GM19239 (cell line): ENCODE data around the gene MYD88.
"Not testable (repeated sequence)": the region's sequence is repeated elsewhere in the genome, so short reads cannot be mapped to it uniquely, and the experiment has no call there.

Experiments used
- DNase-seq: peaks from one replicate; pipeline ENCODE4 v3.0.0; 2011; ENCODE audit warnings: low spot score; ENCODE audit not compliant: insufficient read length
- FAIRE-seq: peaks from 2 replicates; lab custom pipeline; 2011; peaks lifted over from hg19 to GRCh38; lab: Jason Lieb, UNC

Gene MYD88

DNA sequence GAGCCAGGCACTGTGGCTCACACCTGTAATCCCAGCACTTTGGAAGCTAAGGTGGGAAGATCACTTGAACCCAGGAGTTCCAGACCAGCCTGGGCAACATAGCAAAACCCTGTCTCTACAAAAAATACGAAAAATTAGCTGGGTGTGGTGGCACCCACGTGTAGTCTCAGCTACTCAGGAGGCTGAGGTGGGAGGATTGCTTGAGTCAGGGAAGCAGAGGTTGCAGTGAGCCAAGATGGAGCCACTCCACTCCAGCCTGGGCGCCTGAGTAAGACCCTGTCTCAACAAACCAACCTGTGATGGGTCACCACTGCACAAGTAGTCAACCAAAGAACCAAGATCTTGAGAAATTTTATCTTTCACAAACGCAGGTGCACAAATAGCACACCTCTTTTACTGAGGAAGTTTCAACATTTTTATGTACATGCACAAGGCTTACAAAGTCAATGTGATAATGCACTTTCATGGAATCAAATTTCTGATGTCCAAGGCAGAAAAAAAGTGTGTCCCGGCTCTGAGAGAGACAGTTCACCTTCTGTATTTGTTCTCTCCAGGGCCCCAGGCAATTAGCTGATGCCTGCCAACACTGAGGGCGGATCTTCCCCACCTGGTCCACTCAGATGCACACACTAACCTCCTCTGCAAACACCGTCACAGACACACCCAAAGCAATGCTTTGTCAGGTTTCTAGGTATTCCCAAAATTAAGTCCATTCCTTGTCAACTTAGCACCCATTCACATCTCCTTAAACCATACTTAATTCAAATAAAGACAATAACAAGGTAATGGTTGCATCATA lies 13.9 kb upstream of the MYD88 start:
- DNase-seq, result no peak
- no peak for FAIRE-seq

DNA sequence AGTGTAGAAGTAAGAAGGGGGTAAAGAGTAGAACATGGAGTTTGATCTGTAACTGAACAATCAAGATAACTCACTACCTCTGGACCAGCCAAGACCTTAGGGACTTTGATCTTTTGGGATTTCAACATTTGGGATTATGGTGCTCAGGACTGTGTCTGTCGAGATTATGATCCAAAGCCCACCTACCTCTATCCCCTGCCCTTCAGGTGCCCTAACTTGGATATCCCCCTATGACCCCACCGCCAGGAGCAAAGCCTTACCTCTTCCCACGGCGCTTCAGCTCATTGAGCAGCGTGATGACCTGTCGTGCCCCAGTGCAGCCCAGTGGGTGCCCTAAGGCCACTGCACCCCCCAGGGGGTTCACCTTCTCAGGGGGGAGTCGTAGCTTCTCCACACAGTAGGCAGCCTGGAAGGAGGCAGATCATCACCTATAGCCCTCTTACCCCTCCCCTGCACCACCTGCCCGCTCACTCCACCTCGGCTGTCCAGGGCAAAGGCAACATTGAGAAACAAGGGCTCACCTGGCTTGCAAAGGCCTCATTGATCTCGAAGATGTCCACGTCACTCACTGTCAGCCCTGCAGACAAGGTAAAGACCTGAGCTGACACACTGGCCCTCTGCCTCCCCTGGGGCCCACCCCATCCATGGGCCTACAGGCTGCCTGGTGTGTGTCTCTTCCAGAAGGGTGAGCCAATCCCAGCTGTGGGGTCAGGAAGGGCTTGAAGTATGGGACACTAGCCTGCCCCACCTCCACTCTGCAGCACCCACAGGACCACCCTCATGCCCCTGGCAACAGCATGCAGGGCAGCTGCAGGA lies 12.9 kb upstream of the MYD88 start:
- DNase-seq (no peak), FAIRE-seq (no peak)

DNA sequence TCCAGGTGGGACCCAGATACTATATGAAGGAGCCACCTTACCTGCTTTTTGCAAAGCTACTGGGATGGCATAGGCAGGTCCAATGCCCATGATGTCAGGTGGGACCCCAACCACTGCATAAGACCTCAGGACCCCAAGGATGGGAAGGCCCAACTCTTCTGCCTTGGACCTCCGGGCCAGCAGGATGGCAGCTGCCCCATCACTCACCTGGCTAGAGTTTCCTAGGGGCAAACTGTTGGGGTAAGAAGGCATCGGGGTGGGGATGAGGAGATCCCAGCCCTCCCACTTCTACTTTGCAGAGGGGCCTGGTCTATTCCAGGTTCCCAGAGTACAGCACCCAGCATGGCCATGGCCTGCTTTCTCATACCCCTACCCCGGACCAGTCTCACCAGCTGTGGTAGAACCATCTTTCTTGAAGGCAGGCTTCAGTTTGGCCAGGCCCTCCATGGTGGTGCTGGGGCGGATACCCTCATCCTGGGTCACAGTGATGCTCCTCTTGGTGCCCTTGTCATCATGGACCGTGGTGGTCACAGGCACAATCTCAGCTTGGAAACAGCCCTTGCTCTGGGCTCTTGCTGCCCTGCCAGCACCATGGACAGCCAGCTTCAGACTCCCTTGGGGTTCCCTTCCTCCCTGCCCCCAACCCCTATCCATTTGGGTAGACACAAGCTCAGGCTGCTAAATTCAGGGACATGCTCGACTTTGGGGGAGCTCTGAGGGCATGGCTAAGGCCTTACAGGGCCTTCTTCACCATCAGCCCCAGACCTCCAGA lies 12.2 kb upstream of the MYD88 start:
- FAIRE-seq (no peak), DNase-seq (no peak)

GRCh38 chr3:38127611-38128302 lies 10.7 kb upstream of the MYD88 start:
- FAIRE-seq (no peak), DNase-seq (no peak)

- FAIRE-seq, result no peak
- no peak for DNase-seq
Measured at GRCh38 chr3:38128303-38128655, 10.2 kb upstream of the MYD88 start.

- DNase-seq (no peak), FAIRE-seq (no peak)
Measured at GRCh38 chr3:38129058-38129457, 9.4 kb upstream of the MYD88 start.

DNA sequence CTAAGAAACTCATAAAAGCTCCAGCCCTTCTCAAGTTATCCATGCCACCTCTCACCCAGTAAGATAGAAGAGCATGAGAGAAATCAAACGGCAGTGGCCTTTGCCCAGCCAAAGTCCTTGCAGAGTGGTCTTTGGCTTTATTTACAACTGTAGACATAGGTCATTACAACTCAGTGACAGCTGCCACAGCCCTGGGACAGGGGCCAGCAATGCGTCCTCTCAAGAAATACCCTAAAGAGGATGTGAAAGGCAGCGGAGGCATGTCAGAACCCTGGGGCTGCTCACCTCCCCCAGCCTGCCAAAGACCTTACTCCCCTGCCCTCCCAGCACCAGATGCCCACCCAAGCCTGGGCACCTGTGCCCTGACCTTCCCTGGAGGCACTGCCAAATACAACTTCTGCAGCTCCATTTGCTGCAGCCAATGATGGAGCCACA lies 7.8 kb upstream of the MYD88 start:
- DNase-seq, result no peak
- FAIRE-seq, result no peak

DNA sequence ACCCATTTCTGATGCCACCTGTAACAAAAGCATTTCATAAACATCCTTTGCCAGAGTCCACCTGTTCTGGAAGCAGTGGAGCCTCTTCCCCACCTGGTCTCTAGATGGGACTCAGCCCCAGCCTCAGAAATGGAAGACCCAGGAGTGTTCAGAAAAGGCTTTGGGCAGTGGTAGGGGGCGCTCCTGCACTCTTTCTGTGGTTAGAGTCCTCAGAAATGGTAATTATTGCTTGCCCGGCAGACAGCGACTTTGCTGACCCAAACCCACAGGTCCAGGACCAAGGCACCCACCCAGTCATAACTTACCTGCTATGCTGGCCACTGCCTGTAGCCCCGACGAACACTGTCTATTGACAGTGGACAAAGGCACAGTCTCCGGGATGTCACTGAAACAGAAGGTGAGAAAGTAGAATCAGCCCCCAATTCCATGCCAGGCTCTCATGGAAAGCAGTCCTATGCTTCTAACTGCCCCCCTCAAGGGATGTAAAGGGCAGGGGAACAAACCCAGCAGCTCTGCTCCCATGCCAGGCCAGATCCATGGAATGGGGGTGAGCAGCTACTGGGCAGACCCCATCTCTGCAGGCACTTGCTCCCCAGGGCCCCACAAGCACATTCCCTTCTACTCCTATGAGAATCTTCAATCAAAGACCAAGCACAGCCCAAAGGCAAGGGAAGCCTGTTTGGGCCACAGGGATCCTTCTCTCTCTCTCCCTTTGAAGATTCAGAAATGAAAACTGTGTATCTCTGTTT lies 6.7 kb upstream of the MYD88 start:
- no peak for FAIRE-seq
- DNase-seq, result no peak

- DNase-seq (no peak), FAIRE-seq (no peak)
Measured at GRCh38 chr3:38133209-38133556, 5.3 kb upstream of the MYD88 start.

- no peak for FAIRE-seq
- DNase-seq, result no peak
Measured at GRCh38 chr3:38133557-38134405, 4.7 kb upstream of the MYD88 start.

- not testable (repeated sequence) for FAIRE-seq, DNase-seq
Measured at GRCh38 chr3:38134517-38135143, 3.8 kb upstream of the MYD88 start.

GRCh38 chr3:38135621-38136277 lies 2.7 kb upstream of the MYD88 start:
- FAIRE-seq, DNase-seq: not testable (repeated sequence)

GRCh38 chr3:38136393-38136776 lies 2.1 kb upstream of the MYD88 start:
- DNase-seq (no peak), FAIRE-seq (peak; percentile 26)

GRCh38 chr3:38136777-38137614 lies 1.5 kb upstream of the MYD88 start, which contains the start of gene ACAA1:
Gene ACAA1, minus strand, starts transcription at chr3:38137127. Its CDS starts 92 bp downstream, at chr3:38137035.
- peak; percentile 83 for DNase-seq
- peak; percentile 93 for FAIRE-seq

- DNase-seq, result no peak
- peak; percentile 78 for FAIRE-seq
Measured at GRCh38 chr3:38137615-38138348, 679 bp upstream of the MYD88 start.

- DNase-seq (no peak), FAIRE-seq (peak; percentile 63)
Measured at GRCh38 chr3:38139191-38139590, 730 bp downstream of the MYD88 start.
